Activated naive CD4-positive, alpha-beta T cell treated with Interleukin-2 at 50 U/mL for 16 hours (primary cell): ENCODE measurements around the gene TEX101.
"Not testable (repeated sequence)": the region's sequence is repeated elsewhere in the genome, so short reads cannot be mapped to it uniquely, and the experiment has no call there.

Experiments
- DNase-seq: peaks from one replicate; pipeline ENCODE4 v3.0.0-alpha.2; 2020

TEX101 gene

DNA sequence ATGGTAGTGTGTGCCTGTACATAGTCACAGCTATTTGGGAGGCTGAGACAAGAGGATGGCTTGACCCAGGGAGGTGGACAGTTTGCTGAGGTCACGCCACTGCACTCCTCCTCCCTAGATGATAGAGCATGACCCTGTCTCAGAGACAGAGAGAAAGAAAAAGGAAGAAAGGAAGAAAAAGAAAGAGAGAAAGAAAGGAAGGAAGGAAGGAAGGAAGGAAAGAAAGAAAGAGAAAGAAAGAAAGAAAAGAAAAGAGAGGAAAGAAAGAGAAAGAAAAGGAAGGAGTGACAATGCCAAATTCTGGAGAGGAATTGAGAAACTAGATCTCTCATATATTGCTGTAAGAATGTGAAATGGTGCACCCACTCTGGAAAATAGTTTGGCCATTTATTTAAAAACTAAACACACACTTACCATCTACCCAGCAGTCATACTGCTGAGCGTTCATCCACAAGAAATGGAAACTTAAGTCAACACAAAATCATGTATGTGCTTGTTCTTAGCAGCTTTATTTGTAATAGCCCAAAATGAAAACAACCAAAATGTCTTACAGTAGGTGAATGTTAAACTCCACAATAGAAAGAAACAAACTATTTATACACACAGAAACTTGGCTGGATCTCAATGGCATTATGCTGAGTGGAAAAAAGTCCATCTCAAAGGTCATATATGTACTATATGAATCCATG lies 7.5 kb downstream of the TEX101 start:
- no peak for DNase-seq

DNA sequence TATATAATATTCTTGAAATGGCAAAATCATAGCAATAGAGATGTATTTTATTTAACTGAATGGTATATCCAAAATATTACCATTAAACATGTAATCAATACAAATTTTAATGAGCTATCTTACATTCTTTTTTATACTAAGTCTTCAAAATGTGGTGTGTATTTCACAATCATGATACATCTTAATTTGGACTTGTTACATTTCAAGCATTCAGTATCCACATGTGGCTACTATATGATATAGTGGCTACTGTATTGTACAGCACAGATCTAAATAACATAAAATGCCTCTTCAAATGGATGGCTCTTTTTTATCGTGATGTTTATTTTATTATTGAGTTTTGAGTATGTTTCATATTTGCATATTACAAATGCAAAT lies 8.0 kb downstream of the TEX101 start:
- no peak for DNase-seq

DNA sequence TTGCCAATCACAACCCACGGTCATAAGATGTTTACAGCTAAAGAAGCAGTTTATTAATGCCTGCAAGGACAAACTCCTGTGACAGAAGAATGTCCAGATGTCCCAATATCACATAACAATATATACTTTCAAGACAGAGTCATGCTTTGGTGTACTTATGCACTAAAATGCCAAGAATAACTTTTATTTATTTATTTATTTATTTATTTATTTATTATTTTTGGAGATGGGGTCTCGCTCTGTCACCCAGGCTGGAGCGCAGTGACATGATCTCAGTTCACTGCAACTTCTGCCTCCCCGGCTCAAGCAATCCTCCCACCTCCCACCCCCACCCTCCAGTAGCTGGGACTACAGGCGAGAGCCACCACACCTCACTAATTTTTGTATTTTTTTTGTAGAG lies 9.1 kb downstream of the TEX101 start:
- DNase-seq, result no peak

DNA sequence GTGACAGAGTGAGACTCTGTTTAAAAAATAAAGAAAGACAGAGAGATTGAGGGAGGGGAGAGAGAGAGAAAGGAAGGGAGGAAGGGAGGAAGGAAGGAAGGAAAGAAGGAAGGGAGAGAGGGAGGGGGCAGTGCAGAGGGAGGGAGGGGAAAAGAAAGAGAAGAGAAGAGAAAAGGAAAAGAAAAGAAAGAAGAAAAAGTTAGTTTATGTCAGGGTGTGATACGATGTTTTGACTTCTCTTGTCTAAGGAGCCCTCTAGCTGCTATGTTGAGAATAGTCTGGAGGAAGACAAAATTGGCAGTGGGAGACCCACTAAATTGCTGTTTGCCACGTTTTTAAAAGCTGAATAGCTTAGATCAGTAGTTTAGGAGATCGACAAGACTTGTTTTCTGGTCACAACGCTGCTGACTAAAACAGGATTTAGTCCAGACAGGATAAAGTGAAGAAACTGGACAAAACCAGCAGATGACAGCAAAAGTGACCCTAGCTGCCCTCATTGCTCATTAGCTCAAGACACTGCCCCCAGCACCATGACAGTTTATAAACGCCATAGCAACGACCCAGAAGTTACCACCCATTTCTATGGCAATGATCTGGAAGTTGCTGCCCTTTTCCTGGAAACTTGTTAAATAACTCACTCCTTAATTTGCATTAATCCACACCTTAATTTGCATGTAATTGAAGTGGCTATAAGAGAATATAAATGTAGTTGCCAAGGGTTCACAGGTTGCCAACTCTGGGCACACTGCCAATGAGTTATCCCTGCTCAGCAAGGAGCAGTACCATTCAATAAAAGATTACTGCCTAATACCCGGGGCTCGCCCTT lies 11.1 kb downstream of the TEX101 start:
- DNase-seq, result no peak

DNA sequence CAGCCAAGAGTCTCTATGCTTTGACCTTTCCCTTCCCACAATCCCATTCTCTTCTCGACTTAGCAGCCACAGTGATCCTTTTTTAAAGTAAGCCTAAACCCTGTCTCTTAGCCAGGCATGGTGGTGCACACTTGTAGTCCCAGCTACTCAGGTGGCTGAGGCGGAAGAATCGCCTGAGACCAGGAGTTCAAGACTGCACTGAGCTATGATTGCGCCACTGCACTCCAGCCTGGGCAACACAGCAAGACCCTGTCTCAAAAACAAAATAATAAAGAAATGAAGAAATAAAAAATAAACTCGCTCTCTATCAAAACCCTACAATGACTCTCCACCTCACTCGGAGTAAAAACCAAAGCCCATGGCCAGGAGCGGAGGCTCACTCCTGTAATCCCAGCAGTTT lies 14.7 kb downstream of the TEX101 start:
- no peak for DNase-seq

DNA sequence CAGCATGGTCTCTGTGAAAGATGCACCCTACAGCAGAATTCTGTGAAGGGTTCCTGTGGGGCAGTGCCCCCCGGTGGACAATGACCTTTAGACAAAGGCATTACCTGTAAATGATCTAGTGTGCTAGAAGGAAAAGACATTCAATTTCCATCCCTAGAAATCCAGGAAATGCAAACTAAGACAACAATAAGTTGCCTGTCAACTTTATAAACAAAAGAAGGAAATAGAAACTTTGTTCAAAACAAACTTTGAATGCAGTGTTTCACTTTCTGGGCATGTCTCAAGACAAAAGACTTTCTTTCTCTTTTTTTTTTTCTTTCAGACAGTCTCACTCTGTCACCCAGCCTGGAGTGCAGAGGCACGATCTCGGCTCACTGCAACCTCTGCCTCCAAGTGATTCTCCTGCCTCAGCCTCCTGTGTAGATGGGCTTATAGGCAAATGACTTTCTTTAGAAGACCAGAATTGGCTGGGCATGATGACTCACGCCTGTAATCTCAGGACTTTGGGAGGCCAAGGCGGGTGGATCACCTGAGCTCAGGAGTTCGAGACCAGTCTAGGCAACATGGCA lies 15.5 kb downstream of the TEX101 start:
- no peak for DNase-seq

DNA sequence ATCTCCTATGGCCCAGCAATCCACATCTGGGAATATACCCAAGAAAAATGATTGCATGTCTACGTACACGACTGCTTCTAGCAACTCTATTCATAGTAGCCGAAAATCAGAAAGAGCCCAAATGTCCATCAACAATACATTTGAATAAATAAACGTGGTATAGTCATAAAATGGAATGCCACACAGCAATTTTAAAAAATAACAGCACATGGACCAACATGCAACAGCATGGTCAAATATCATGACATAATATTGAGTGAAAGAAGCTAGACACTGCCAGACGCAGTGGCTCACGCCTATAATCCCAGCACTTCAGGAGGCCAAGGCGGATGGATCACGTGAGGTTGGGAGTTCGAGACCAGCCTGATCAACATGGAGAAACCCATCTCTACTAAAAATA lies 16.3 kb downstream of the TEX101 start:
- no peak for DNase-seq

DNA sequence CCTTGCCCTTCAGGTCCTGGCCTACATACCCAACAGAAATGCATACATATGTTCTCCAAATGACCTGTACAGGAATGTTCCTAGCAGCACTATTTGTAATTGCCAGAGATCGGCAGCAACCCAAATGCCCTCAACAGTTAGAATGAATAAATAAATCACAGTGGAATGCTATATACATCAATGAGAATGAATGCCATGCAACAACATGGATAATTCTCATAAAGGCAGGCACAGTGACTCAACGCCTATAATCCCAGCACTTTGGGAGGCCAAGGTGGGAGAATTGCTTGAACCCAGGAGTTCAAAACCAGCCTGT lies 18.6 kb downstream of the TEX101 start:
- DNase-seq, result no peak

DNA sequence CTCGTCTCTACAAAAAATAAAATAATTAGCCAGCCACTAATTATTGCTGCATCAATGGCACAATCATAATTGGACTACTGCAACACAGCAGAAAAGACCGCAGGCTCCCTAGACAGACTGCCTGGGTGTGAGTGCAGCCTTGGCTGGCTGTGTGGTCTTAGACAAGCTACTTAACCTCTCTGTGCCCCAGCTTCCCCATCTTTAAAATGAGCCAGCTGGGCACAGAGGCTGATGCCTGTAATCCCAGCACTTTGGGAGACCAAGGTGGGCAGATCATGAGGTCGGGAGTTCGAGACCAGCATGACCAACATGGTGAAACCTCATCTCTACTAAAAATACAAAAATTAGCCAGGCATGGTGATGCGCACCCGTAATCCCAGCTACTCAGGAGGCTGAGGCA lies 19.0 kb downstream of the TEX101 start:
- DNase-seq, result no peak

DNA sequence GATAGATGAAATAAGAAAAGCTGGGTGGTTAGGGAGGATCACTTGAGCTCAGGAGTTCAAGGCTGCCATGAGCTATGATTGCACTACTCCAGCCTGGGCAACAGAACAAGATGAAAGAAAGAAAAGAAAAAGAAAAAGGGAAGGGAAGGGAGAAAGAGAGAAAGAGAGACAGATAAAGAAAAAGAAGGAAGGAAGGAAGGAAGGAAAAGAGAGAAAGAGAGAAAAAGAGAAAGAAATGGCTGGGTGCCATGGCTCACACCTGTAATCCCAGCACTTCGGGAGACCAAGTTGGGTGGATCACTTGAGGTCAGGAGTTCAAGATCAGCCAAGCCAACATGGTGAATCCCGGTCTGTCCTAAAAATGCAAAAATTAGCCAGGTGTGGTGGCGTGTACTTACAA lies 21.1 kb downstream of the TEX101 start:
- no peak for DNase-seq

DNA sequence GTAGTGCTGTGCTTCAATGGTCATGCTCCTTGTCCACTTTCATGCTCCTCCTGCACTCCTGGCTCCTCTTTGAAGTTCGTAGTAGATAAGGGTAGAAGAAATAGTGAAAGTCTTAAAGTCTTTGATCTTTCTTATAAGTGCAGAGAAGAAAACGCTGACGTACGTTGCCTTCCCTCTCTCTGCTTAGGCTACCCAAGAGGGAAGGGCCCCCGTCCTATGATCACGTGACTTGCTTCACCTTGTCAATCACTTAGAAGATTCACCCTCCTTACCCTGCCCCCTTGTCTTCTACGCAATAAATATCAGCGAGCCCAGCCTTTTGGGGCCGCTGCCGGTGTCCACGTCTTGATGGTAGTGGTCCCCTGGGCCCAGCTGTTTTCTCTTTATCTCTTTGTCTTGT lies 22.6 kb downstream of the TEX101 start:
- not testable (repeated sequence) for DNase-seq

DNA sequence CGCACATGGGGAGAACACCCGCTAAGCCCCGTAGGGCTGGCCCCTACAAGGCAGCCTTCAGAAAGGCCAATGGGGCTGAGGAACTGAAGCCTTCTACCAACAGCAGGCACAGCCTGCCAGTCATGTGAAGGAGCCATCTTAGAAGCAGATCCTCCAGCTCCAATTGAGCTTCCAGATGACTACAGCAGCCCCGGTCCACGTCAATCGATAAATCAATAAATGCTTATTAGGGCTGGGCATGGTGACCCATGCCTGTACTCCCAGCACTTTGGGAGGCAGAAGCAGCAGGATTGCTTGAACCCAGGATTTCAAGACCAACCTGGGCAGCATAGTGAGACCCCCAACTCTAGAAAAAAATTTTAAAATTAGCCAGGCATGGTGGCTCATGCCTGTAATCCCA lies 23.0 kb downstream of the TEX101 start:
- DNase-seq, result no peak

DNA sequence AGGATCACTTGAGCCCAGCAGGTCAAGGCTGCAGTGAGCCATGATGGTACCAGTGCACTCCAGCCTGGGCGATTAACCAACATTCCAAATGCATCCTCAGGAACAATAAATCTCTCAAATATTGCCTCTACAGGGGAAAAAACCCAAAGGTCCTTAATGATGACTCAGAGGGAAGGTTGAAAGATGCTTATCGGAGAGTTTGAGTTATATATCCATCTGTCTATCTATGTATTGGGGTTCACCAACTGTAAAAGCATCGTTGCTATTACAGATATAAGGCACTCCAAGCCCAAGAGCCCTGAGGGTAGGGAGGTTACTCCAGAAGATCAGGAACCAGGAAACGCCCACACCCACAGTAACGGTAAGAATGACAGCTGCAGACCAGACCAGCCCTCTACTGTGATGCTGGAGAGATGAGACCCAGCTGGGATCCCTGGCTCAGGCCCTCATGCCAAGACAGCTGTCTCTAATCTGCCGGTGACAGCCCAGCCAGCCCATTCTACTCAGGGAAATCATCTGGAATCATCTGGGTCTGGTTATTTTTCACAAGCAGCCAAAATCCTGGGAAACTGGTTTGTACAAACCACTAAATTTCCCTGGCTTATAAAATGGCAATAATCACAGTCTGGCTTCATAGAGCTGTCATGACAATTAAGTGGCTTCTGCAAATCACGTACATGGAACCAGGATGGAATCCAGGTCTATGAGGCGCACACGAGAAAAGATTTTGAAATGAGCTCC lies 23.8 kb downstream of the TEX101 start:
- peak; percentile 11 for DNase-seq

DNA sequence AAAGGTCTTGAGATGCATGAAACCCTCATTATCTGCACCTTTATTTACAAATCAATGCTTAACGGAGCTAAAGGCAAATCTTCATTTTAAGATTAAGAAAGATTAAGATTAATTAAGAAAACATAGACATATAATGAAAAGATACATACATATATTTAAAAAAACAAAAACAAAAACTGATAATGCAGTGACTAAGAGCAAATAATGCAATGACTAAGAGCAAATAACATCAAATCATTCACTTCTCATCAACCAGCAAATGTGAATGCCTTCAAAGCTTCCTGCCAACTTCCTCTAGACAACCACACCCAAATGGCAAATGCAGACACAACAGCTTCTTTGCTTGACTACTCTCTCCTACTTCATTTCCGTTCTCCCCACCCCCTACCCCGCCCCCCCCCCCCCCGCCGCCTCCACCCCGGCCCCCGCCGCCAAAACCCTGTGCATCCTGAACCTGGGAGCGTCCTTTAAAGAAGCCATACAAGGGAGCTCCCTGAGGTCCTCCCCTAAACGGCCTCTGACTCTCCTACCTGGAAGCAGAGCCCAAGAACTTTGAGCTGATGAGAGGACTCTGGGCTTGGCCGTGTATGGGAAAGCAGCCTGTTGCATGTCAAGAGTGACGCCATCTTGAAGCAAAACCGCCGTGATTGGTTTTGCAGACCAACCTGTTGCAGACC lies 24.5 kb downstream of the TEX101 start:
- peak; percentile 22 for DNase-seq

DNA sequence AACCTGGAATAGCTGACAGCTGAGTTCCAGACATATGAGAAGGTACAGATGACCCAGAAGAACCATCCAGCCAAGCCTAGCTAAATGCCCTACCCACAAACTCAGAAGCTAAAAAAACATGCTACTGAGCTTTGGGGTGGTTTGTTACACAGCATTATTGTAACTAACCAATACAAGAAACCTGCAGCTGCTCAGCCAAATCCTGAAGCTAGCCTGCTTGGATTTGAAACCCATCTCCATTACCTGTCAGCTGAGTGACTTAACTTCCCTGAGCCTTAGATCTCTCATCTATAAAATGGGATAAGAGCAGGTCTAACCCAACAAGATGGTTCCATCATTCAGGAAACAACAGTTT lies 25.0 kb downstream of the TEX101 start:
- no peak for DNase-seq

DNA sequence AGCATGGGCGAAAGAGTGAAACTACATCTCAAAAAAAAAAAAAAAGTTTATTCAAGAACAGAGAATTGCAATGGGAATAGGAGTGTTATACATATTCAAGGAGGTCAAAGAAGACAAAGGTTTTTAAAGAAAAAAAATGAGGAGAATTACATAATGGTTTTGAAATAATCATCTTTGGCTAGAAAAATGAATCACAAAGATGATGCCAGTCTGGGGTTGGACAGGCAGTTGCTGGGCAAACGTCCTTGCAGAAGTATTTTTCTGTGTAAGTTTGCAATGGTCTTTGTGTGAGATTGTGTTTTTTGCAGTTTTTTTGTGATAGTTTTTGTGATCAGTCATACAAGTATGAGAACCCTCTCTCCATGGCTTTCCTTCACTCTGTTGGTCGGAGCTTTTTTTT lies 27.0 kb downstream of the TEX101 start:
- no peak for DNase-seq

DNA sequence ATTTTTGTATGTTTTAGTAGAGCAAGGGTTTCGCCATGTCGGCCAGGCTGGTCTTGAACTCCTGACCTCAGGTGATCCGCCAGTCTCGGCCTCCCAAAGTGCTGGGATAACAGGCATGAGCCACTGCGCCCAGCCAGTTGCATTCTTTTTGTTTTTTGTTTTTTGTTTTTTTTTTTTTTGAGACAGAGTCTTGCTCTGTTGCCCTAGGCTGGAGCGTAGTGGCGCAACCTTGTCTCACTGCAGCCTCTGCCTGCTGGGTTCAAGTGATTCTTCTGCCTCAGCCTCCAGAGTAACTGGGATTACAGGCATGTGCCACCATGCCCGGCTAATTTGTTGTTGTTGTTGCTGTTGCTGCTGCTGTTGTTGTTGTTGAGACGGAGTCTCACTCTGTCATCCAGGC lies 29.4 kb downstream of the TEX101 start:
- DNase-seq, result not testable (repeated sequence)

DNA sequence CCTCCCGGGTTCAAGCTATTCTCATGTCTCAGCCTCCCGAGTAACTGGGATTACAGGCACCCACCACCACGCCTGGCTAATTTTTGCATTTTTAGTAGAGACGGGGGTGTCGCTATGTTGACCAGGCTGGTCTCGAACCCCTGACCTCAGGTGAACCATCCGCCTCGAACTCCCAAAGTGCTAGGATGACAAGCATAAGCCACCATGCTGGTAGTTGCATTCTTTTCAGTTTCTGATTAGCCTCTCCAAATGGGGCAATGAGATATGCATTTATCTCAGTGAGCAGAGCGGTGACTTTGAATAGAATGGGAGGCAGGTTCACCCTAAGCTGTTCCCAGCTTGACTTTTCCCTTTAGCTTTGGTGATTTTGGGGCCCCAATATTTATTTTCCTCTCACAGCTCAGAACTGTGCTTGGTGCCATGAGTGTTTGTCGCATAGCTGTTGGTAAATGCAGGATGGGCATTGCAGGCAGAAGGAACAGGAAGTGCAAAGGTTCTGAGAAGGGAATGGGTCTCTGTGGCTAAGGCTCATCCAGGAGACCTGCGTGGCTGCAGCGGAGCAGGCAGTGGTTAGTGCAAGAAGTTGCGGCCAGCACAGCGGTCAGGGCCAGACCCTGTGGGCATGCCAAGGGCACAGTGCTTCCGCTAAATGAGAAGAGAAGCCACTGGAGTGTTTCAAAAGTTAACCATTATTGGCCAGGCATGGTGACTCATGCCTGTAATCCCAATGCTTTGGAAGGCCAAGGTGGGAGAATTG lies 30.0 kb downstream of the TEX101 start:
- no peak for DNase-seq

DNA sequence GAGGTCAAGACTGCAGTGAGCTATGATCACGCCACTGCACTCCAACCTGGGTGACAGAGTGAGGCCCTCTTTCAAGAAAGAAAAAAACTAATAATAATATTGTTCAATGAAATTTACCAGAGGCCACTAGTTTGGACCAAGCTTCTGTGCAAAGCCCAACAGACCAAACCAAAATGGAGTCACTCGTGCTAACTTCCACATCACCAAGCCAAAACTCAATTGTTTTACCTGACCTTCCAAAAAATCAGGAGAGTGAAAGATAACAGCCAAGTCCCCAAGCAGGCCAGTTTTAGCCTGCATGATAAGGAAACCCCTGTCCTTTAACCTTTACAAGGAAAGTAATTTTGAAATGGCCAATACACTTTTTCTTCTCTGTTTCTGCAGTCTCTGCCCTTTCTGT lies 30.7 kb downstream of the TEX101 start:
- no peak for DNase-seq

DNA sequence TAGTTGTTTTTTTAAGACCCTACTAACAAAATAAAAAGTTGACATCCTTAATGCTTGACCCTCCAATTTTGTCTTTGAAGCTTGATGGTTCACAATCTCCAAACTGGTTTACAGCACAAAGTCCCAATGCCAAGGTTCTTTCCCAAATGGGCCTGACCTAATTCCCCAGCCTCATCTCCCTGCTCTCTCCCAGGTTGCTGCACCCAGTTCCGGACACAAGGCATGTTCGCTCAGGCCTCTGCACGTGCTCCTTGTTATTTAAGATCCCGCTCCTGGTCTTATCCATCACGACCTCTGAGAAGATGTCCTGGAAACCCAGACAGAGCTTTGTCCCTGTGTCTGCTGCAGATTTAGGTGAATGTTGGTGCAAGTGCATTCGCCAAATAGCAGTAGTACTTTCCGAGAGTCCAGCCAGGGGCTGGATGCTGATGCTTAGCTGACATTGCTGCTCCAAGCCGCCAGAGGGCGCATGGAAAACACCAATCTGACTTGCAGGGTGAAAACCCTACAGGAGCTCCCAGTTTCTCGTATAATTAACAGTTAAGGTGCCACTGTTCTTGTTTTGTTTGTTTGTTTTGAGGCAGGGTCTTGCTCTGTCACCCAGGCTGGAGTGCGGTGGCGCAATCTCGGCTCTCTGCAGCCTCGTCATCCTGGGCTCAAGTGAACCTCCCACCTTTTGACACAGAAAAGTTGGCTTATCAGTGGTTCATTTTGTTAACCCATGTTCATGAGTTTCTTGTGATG lies 32.2 kb downstream of the TEX101 start:
- peak; percentile 80 for DNase-seq

DNA sequence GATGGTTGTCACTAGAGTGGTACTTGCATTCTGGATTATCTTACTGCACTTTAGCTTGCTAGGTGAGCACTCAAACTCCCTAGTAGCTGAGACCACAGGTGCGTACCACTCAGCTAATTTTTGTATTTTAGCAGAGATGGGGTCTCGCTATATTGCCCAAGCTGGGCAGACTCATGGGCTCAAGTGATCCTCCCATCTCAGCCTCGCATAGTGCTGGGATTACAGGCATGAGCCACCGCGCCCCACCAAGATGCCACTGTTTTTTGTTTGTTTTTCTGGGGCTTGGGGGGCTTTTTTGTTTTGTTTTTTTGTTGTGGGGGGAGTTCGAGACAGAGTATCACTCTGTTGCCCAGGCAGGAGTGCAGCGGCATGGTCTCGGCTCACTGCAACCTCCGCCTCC lies 33.0 kb downstream of the TEX101 start:
- DNase-seq, result no peak

DNA sequence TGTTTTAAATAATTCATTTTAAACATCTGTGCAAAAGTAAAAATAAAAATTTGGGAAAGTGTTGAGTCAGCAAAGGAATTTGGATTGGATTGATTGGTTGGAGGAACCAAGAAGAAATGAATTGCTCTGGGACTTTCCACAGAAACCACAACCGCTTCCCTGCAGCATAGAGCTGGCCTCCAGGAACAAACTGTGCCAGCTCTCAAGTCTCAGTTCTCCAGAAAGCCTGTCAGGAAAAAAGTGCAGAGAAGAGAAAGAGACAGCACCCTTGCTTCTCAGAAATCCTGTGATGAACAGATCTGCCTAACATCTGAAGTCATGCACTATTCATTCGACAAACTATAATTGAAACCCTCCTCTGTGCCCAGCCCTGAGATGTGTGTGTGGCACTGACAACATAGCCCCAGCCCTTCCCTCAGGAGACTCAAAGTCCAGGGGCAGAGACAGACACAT lies 35.9 kb downstream of the TEX101 start:
- no peak for DNase-seq
